Fibroblast of lung (primary cell): ENCODE data around the gene CBFA2T3. TPM values are rescaled to one million over a fixed set of nuclear protein-coding genes. Genes with fewer than 3 reads are reported as not detected.

Experiments
- DNase-seq, 2 donors: peaks; one replicate each; pipeline versions ENCODE4 v3.0.0 to v3.0.0-alpha.2; 2010; ENCODE audit warnings: low read depth in 2 of 2
- H2AFZ ChIP-seq: 2 replicates; pipeline ENCODE4 v1.5.1; 2012; ENCODE audit warnings: low read length, control low read depth, inconsistent platforms
- H3K27ac ChIP-seq: 2 replicates; pipeline ENCODE4 v1.5.1; 2011; ENCODE audit warnings: low read length, control low read depth; ENCODE audit not compliant: insufficient read depth
- H3K27me3 ChIP-seq: 2 replicates; pipeline ENCODE4 v1.5.1; 2011; ENCODE audit warnings: mild to moderate bottlenecking, low read length; ENCODE audit not compliant: control insufficient read depth, insufficient read depth
- H3K36me3 ChIP-seq: 2 replicates; pipeline ENCODE4 v1.5.1; 2011; ENCODE audit warnings: low read length; ENCODE audit not compliant: control insufficient read depth, insufficient read depth
- H3K4me1 ChIP-seq: 2 replicates; pipeline ENCODE4 v1.5.1; 2011; ENCODE audit warnings: low read length; ENCODE audit not compliant: control insufficient read depth, insufficient read depth; ENCODE audit errors: extremely low read depth
- H3K4me2 ChIP-seq: 2 replicates; pipeline ENCODE4 v1.5.1; 2011; ENCODE audit warnings: low read length, control low read depth; ENCODE audit not compliant: insufficient read depth; ENCODE audit errors: extremely low read depth
- H3K4me3 ChIP-seq, 4 experiments: fragments of 200-600 bp in 1 of 4; sonication (generic) in 1 of 4; replicated peaks in 1 of 4; 2 replicates each; pipeline ENCODE4 v1.5.1; 2011 to 2016; ENCODE audit warnings: low read length in 4 of 4, low read depth in 3 of 4, mild to moderate bottlenecking in 3 of 4, control low read depth in 2 of 4, inconsistent platforms in 1 of 4, mixed read lengths in 1 of 4; ENCODE audit not compliant: insufficient read depth in 1 of 4; ENCODE audit errors: control extremely low read depth in 1 of 4
- H3K79me2 ChIP-seq: 2 replicates; pipeline ENCODE4 v1.5.1; 2012; ENCODE audit warnings: mild to moderate bottlenecking, low read length, inconsistent platforms; ENCODE audit not compliant: control insufficient read depth, insufficient read depth
- H3K9ac ChIP-seq: 2 replicates; pipeline ENCODE4 v1.5.1; 2011; ENCODE audit warnings: mild to moderate bottlenecking, low read length, control low read depth; ENCODE audit not compliant: insufficient read depth
- H3K9me3 ChIP-seq: 2 replicates; pipeline ENCODE4 v1.5.1; 2012; ENCODE audit warnings: low read depth, low read length; ENCODE audit not compliant: control insufficient read depth, insufficient read depth
- H4K20me1 ChIP-seq: 2 replicates; pipeline ENCODE4 v1.5.1; 2011; ENCODE audit warnings: low read length; ENCODE audit not compliant: control insufficient read depth, insufficient read depth; ENCODE audit errors: extremely low read depth
- EZH2 ChIP-seq: IDR thresholded peaks from 2 replicates; pipeline ENCODE4 v1.5.1; 2012; ENCODE audit warnings: low read length, control low read depth, mild to moderate bottlenecking; ENCODE audit errors: missing control alignments
- polyA plus RNA-seq, 2 donors: library from polyadenylated mRNA; depleted of rRNA in 1 of 2; stranded (reverse) in 1 of 2; unstranded in 1 of 2; fragments of >200 nt; gene quantifications; 2 replicates each; pipeline ENCODE4 v1.2.1, GENCODE V29; 2011 to 2012; ENCODE audit warnings: missing spikeins in 1 of 2
- total RNA-seq: library from RNA; depleted of rRNA; stranded (reverse); fragments of >200 nt; gene quantifications from 2 replicates; pipeline ENCODE4 v1.2.1, GENCODE V29; 2014
- TF ChIP-seq, protein P1 (sequence below), 2 donors: IDR thresholded peaks in 1 of 2; conservative IDR thresholded peaks in 1 of 2; 1 replicate in 1 of 2; 2 replicates in 1 of 2; pipeline ENCODE4 v1.5.1; 2011 to 2012; ENCODE audit warnings: low read length in 2 of 2, control low read depth in 1 of 2, inconsistent platforms in 1 of 2, low read depth in 1 of 2, mild to moderate bottlenecking in 1 of 2

CBFA2T3 gene
- total and polyA plus RNA-seq, 2 donors (not counting 1 experiment from before 2014, with no cell fraction given), result under 0.01 to 0.05 TPM

DNA sequence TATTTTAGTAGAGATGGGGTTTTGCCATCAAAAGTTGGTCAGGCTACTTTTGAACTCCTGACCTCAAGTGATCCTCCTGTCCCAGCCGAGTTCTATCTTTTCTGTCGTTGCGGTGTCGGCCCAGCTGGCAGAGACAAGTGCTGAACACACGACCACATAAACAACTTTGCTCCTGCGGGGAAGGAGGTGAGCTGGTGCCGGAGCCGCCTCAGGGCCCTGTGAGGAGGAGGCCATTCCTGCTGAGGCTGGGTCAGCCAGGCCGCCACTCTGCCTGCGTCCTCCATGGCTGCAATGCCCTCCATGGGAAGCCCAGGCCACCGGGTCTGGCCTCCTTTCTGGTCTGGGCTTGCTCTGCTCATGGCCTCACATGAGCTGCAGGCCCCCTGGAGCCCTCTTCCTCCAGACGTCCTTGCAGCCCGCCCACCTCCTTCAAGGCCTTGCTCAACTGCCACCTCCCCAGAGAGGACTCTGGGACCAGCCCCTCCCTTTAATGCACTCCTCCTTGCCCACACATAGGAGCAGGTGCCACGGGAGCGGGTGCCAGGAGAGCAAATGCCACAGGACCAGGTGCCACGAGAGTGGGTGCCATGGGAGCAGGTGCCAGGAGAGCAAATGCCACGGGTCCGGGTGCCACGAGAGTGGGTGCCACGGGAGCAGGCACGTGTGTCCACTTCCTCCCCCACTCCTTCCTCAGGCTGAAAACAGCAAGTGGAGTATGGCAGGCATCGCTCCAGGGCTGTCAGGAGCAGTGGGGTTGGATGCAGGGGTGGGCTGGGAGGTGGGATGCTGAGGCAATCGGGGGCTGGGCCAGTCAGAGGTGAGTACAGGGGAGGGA lies 28.4 kb upstream of the CBFA2T3 start:
- Histone ChIP-seq H3K27ac (no peak overlapping the region), H4K20me1 (no peaks in the 10 kb centered on the region), H3K4me3 (no peak overlapping the region), H3K36me3 (no peaks in the 10 kb centered on the region), H2AFZ (no peak overlapping the region), H3K9ac (no peak overlapping the region), H3K79me2 (no peaks in the 10 kb centered on the region), H3K4me2 (no peak overlapping the region), H3K4me1 (no peaks in the 10 kb centered on the region), H3K9me3 (no peaks in the 10 kb centered on the region), H3K27me3 (no peaks in the 10 kb centered on the region)
- DNase-seq, result no peak
- TF ChIP-seq, protein P1, sequence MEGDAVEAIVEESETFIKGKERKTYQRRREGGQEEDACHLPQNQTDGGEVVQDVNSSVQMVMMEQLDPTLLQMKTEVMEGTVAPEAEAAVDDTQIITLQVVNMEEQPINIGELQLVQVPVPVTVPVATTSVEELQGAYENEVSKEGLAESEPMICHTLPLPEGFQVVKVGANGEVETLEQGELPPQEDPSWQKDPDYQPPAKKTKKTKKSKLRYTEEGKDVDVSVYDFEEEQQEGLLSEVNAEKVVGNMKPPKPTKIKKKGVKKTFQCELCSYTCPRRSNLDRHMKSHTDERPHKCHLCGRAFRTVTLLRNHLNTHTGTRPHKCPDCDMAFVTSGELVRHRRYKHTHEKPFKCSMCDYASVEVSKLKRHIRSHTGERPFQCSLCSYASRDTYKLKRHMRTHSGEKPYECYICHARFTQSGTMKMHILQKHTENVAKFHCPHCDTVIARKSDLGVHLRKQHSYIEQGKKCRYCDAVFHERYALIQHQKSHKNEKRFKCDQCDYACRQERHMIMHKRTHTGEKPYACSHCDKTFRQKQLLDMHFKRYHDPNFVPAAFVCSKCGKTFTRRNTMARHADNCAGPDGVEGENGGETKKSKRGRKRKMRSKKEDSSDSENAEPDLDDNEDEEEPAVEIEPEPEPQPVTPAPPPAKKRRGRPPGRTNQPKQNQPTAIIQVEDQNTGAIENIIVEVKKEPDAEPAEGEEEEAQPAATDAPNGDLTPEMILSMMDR (conservative IDR thresholded peaks at IDR 0.05 in 1 of 2, IDR thresholded peaks at IDR 0.05 in 1 of 2; ENCODE audit: low read depth in 1 of 2, low read length in 2 of 2), result no peak
- TF ChIP-seq EZH2, result no peak

- H4K20me1 ChIP-seq, result no peaks in the 10 kb centered on the region
- no peaks in the 10 kb centered on the region for H3K27me3 ChIP-seq
- H3K27ac ChIP-seq, result no peak overlapping the region
- no peak overlapping the region for H3K9ac ChIP-seq
- no peaks in the 10 kb centered on the region for H3K79me2 ChIP-seq
- H3K9me3 ChIP-seq, result no peaks in the 10 kb centered on the region
- H2AFZ ChIP-seq, result no peak overlapping the region
- no peak for DNase-seq
- H3K36me3 ChIP-seq, result no peaks in the 10 kb centered on the region
- H3K4me2 ChIP-seq, result no peak overlapping the region
- TF ChIP-seq EZH2, result no peak
- TF ChIP-seq, protein P1 (conservative IDR thresholded peaks at IDR 0.05 in 1 of 2, IDR thresholded peaks at IDR 0.05 in 1 of 2; ENCODE audit: low read depth in 1 of 2, low read length in 2 of 2), result no peak
- no peaks in the 10 kb centered on the region for H3K4me1 ChIP-seq
- no peak overlapping the region for H3K4me3 ChIP-seq
These were observed 27.3 kb upstream of the CBFA2T3 start for GRCh38 chr16:89004209-89004831.

DNA sequence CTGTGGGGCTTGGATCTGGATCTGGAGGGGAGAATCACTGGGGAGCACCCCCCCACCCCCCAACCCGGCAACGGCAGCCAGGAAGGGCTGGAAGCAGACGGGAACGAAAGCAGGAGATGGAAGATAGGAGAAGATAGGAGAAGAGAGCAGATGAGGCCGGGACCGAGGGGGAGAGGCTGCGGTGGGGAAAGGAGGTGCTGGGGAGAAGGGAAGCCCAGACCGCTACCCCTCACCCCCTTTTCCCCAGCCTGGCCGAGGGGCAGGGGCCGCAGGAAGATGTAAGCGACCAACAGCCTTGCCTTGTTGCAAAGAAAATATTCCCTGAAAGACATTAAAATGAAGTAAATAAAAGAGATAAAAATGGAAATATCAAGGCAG lies 26.8 kb upstream of the CBFA2T3 start:
- no peak for TF ChIP-seq EZH2
- TF ChIP-seq, protein P1 (conservative IDR thresholded peaks at IDR 0.05 in 1 of 2, IDR thresholded peaks at IDR 0.05 in 1 of 2; ENCODE audit: low read depth in 1 of 2, low read length in 2 of 2), result no peak

More for the DNA sequence above, 26.8 kb upstream of the CBFA2T3 start:
- no peak for DNase-seq
- Histone ChIP-seq H3K27ac (no peak overlapping the region), H4K20me1 (no peaks in the 10 kb centered on the region), H3K27me3 (no peaks in the 10 kb centered on the region), H3K4me1 (no peaks in the 10 kb centered on the region), H3K9me3 (no peaks in the 10 kb centered on the region), H3K79me2 (no peaks in the 10 kb centered on the region), H3K36me3 (no peaks in the 10 kb centered on the region), H3K9ac (no peak overlapping the region), H3K4me3 (no peak overlapping the region), H2AFZ (no peak overlapping the region), H3K4me2 (no peak overlapping the region)
